Testis (tissue), 2 donors: ENCODE data around the gene SLC44A5.

ENCODE experiments used
- CTCF ChIP-seq, 3 experiments: fragments of 450-650 bp in 2 of 3; fragments of 200-600 bp in 1 of 3; sonication (generic) in 1 of 3; IDR thresholded peaks; one replicate each; pipeline ENCODE4 v1.5.1; 2016 to 2019; ENCODE audit warnings: antibody characterized with exemption in 3 of 3, mild to moderate bottlenecking in 2 of 3, moderate library complexity in 1 of 3
- POLR2A ChIP-seq: fragments of 450-650 bp; IDR thresholded peaks from one replicate; pipeline ENCODE4 v1.6.1; 2017; ENCODE audit warnings: antibody characterized with exemption, mild to moderate bottlenecking, moderate library complexity

GRCh38 chr1:75533085-75533484 is 77.8 kb downstream of the SLC44A5 start:
- TF ChIP-seq CTCF (IDR thresholded peaks at IDR 0.05) (no peak), POLR2A (no peak)
